ENCODE measurements around the gene SGF29.

DNA sequence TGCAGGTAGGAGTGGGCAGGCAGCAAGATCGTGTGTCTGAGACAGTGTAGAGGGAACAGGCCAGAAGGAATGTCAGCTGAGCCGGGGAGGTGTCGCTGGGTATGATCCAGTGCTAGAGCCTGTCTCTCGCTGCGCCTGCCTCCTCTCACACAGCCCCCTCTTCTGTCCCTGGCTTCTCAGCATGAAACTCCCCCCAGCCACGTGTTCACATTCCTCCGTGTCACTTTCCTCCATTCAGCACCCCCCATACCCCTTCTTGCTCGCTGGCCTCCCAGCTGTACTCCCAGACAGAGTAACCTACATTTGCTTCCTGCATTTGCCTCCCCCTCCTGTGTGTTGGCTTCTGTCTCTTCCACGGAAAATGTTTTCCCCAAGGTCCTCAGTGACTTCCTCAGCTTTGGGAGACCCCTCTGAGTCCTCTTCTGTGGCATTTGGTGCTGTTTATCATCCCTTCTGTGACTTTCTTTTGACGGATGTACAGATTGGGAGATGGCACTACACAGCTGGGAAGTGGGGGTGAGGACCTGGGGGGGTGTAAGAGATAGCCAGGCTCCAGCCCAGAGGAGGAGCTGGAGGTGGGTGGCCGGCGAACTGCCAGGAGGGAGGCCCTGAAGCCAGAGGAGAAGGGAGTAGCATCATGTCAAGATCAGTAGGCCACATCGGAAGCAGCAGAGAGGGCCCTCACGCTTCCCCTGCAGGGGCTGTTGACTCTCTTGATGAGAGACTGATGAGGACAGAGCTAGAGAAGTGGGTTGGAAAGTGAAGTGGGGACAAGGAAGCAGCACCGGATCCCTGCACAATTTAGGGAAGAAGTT lies 19.2 kb downstream of the SGF29 start:
- no peak for TF ChIP-seq POLR2A (IDR thresholded peaks at IDR 0.05)
- no peak for TF ChIP-seq CTCF (IDR thresholded peaks at IDR 0.05)
